GM23338 (cell line): Measurements from ENCODE around the gene HRH2. TPM values are rescaled to one million over a fixed set of nuclear protein-coding genes. Genes with fewer than 3 reads are reported as not detected.

Source experiments
- ATAC-seq: fragments of 200-7000 bp; cut with Tn5 transposase; 3 replicates; pipeline ENCODE4 v1.9.1; 2020
- DNase-seq: peaks from one replicate; pipeline ENCODE4 v3.0.0-alpha.2; 2015; ENCODE audit warnings: low spot score
- H2AFZ ChIP-seq: fragments of 200-600 bp; sonication (generic); 2 replicates; pipeline ENCODE4 v1.8.0; 2016; ENCODE audit warnings: antibody characterized with exemption, mild to moderate bottlenecking, moderate library complexity
- H3F3A ChIP-seq: fragments of 200-600 bp; sonication (generic); replicated peaks from 2 replicates; pipeline ENCODE4 v1.8.0; 2017; ENCODE audit warnings: antibody characterized with exemption, mixed run types, low read depth
- H3K27ac ChIP-seq: fragments of 200-600 bp; sonication (generic); 2 replicates; pipeline ENCODE4 v1.6.1; 2016; ENCODE audit warnings: low read depth
- H3K27me3 ChIP-seq: fragments of 200-600 bp; sonication (generic); 2 replicates; pipeline ENCODE4 v1.8.0; 2016; ENCODE audit warnings: mild to moderate bottlenecking, mixed run types, moderate library complexity; ENCODE audit not compliant: insufficient read depth
- H3K36me3 ChIP-seq: fragments of 200-600 bp; sonication (generic); 2 replicates; pipeline ENCODE4 v1.8.0; 2016; ENCODE audit warnings: mild to moderate bottlenecking; ENCODE audit not compliant: insufficient read depth
- H3K4me1 ChIP-seq: fragments of 200-600 bp; sonication (generic); 2 replicates; pipeline ENCODE4 v1.8.0; 2016; ENCODE audit warnings: mild to moderate bottlenecking, moderate library complexity; ENCODE audit not compliant: insufficient read depth
- H3K4me2 ChIP-seq: fragments of 200-600 bp; sonication (generic); 2 replicates; pipeline ENCODE4 v1.7.1; 2017; ENCODE audit warnings: mixed run types
- H3K4me3 ChIP-seq: fragments of 200-600 bp; sonication (generic); 2 replicates; pipeline ENCODE4 v1.6.1; 2016; ENCODE audit warnings: mixed run types
- H3K79me2 ChIP-seq: fragments of 200-600 bp; sonication (generic); replicated peaks from 2 replicates; pipeline ENCODE4 v1.8.0; 2017; ENCODE audit warnings: mild to moderate bottlenecking; ENCODE audit not compliant: insufficient read depth
- H3K9me2 ChIP-seq: fragments of 200-600 bp; sonication (generic); 2 replicates; pipeline ENCODE4 v1.8.0; 2017; ENCODE audit not compliant: insufficient read depth
- H4K20me1 ChIP-seq: fragments of 200-600 bp; sonication (generic); replicated peaks from 2 replicates; pipeline ENCODE4 v1.8.0; 2017; ENCODE audit warnings: mild to moderate bottlenecking; ENCODE audit not compliant: insufficient read depth
- H3K27ac Mint-ChIP-seq: 2 replicates; pipeline ENCODE4 v1.8.0; 2020; ENCODE audit warnings: inconsistent platforms, mild to moderate bottlenecking, moderate library complexity, mixed read lengths
- H3K27me3 Mint-ChIP-seq: 3 replicates; pipeline ENCODE4 v1.8.0; 2022; ENCODE audit warnings: low read depth, mild to moderate bottlenecking, moderate library complexity, mixed read lengths, inconsistent platforms; ENCODE audit not compliant: insufficient read depth, poor library complexity
- H3K36me3 Mint-ChIP-seq: 3 replicates; pipeline ENCODE4 v1.8.0; 2021; ENCODE audit warnings: low read depth, mild to moderate bottlenecking, inconsistent platforms, moderate library complexity, mixed read lengths
- H3K4me1 Mint-ChIP-seq: 3 replicates; pipeline ENCODE4 v1.8.0; 2020; ENCODE audit warnings: mild to moderate bottlenecking, inconsistent platforms, mixed read lengths
- H3K4me3 Mint-ChIP-seq: 3 replicates; pipeline ENCODE4 v1.8.0; 2021; ENCODE audit warnings: moderate library complexity, mild to moderate bottlenecking, inconsistent platforms, mixed read lengths
- H3K9me3 Mint-ChIP-seq: 3 replicates; pipeline ENCODE4 v1.8.0; 2020; ENCODE audit warnings: moderate library complexity, mild to moderate bottlenecking, inconsistent platforms, mixed read lengths
- CTCF ChIP-seq, 2 experiments: fragments of 200-600 bp in 1 of 2; sonication (generic) in 1 of 2; conservative IDR thresholded peaks; 2 replicates each; pipeline versions ENCODE4 v1.5.1 to v1.6.1; 2016 to 2017; ENCODE audit warnings: antibody characterized with exemption in 2 of 2, low read depth in 2 of 2, mild to moderate bottlenecking in 2 of 2, moderate library complexity in 1 of 2
- ETS1 ChIP-seq: IDR thresholded peaks from 2 replicates; pipeline ENCODE4 v1.6.1; 2016; ENCODE audit warnings: antibody characterized with exemption
- NANOG ChIP-seq: IDR thresholded peaks from 2 replicates; pipeline ENCODE4 v1.6.1; 2016; ENCODE audit warnings: antibody characterized with exemption, borderline replicate concordance
- REST ChIP-seq: IDR thresholded peaks from one replicate; pipeline ENCODE4 v1.6.1; 2018; ENCODE audit warnings: antibody characterized with exemption; ENCODE audit not compliant: unreplicated experiment
- STAT1 ChIP-seq: IDR thresholded peaks from one replicate; pipeline ENCODE4 v1.6.1; 2016; ENCODE audit warnings: antibody characterized with exemption; ENCODE audit not compliant: unreplicated experiment
- ZNF462 ChIP-seq: fragments of 250-450 bp; sonication (Bioruptor Pico); IDR thresholded peaks from 2 replicates; pipeline ENCODE4 v1.5.0; 2020; ENCODE audit warnings: mild to moderate bottlenecking, moderate library complexity
- polyA plus RNA-seq: library from polyadenylated mRNA; unstranded; fragments of >200 nt; fragmentation: Nextera tagmentation; extraction: Ambion mirVana; gene quantifications from 2 replicates; pipeline ENCODE4 v1.2.1, GENCODE V29; 2016
- total RNA-seq: library from RNA; depleted of rRNA; stranded (reverse); fragments of >200 nt; shearing (Covaris generic); gene quantifications from 2 replicates; pipeline ENCODE4 v1.2.3, GENCODE V29; 2014

Gene HRH2
- total and polyA plus RNA-seq, 2 experiments from 2014 or later: 6.8 to 7.0 TPM

- no peak for TF ChIP-seq ETS1
- TF ChIP-seq STAT1: no peak
Measured at GRCh38 chr5:175628668-175629067, 29.2 kb upstream of the HRH2 start (continued).

GRCh38 chr5:175629261-175629660 lies 28.6 kb upstream of the HRH2 start:
- Mint-ChIP-seq H3K4me3 (no peak overlapping the region), H3K27me3 (peaks cover 9% of the 10 kb centered on the region), H3K27ac (no peak overlapping the region), H3K9me3 (peaks cover 7% of the 10 kb centered on the region), H3K4me1 (peaks cover 15% of the 10 kb centered on the region), H3K36me3 (peaks cover 8% of the 10 kb centered on the region)
- ATAC-seq (no peak), DNase-seq (no peak)
- Histone ChIP-seq H3F3A (no peaks in the 10 kb centered on the region), H3K36me3 (no peaks in the 10 kb centered on the region; the same call in 1 of the 2 replicates), H3K27ac (no peak overlapping the region), H3K9me2 (0 out of 2 replicates have a peak, but pooled peaks cover 7% of the 10 kb centered on the region), H2AFZ (no peak overlapping the region), H4K20me1 (no peaks in the 10 kb centered on the region), H3K4me2 (no peak overlapping the region), H3K4me3 (no peak overlapping the region), H3K79me2 (no peaks in the 10 kb centered on the region), H3K27me3 (no peaks in the 10 kb centered on the region), H3K4me1 (peaks cover 6% of the 10 kb centered on the region; the same call in 1 of the 2 replicates)
- no peak for TF ChIP-seq CTCF (conservative IDR thresholded peaks at IDR 0.05; ENCODE audit: low read depth in 2 of 2)
- no peak for TF ChIP-seq ZNF462
- no peak for TF ChIP-seq STAT1
- no peak for TF ChIP-seq NANOG
- no peak for TF ChIP-seq REST
